IPS DF 6.9 (cell line): ENCODE measurements around the gene CFAP97.
A peak's percentile ranks its signal among the peaks of the same experiment; 100 is the strongest.
"Not testable (repeated sequence)": the region's sequence is repeated elsewhere in the genome, so short reads cannot be mapped to it uniquely, and the experiment has no call there.

Source experiments
- DNase-seq: peaks from one replicate; pipeline ENCODE4 v3.0.0-alpha.2; 2013; ENCODE audit warnings: low read depth, low spot score
- H3K27ac ChIP-seq: one replicate; pipeline ENCODE4 v1.5.1; 2013; ENCODE audit warnings: low read length, control low read depth
- H3K27me3 ChIP-seq: 2 replicates; pipeline ENCODE4 v1.6.1; 2013; ENCODE audit warnings: mild to moderate bottlenecking, low read length; ENCODE audit not compliant: control insufficient read depth, insufficient read depth
- H3K36me3 ChIP-seq: 2 replicates; pipeline ENCODE4 v1.6.1; 2013; ENCODE audit warnings: low read length; ENCODE audit not compliant: control insufficient read depth, insufficient read depth
- H3K4me1 ChIP-seq: 2 replicates; pipeline ENCODE4 v1.6.1; 2013; ENCODE audit warnings: low read length; ENCODE audit not compliant: control insufficient read depth, insufficient read depth
- H3K4me3 ChIP-seq: 2 replicates; pipeline ENCODE4 v1.5.1; 2013; ENCODE audit warnings: mild to moderate bottlenecking, low read length
- H3K9me3 ChIP-seq: 2 replicates; pipeline ENCODE4 v1.6.1; 2013; ENCODE audit warnings: low read length, inconsistent platforms; ENCODE audit not compliant: control insufficient read depth, insufficient read depth
- WGBS: extraction: QIAGEN DNeasy Blood & Tissue Kit; methylation state at CpG from one replicate; pipeline ENCODE4 v1.1.7; 2013; ENCODE audit warnings: mixed read lengths, missing lambda C conversion rate; ENCODE audit not compliant: insufficient read length, insufficient coverage; 5-methylcytosine and 5-hydroxymethylcytosine counted together

The CFAP97 gene

DNA sequence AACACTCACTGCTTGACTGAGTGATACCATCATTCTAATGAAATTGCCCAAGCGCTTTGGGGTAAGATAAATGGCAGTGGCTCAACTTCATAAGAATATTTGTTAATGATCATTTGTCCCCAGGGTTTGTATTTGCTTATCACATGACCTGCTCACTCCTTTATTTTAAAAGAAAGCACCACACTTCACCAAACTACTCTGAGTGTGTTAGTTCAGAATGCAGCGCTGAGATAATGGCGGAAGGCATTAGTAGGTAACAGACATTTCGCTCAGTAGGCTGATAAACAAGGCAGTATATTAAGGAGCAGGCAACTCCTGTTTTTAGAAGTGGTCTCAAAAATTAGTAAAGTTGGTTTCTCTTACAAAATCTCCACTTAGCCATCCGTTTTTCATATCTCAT is 7.2 kb upstream of the CFAP97 start:
- H3K4me3 ChIP-seq: peak overlapping the region; percentile 43; the same call in 1 of the 2 replicates
- no peak overlapping the region for H3K27ac ChIP-seq
- no peaks in the 10 kb centered on the region for H3K9me3 ChIP-seq
- no peaks in the 10 kb centered on the region for H3K36me3 ChIP-seq
- no peaks in the 10 kb centered on the region for H3K27me3 ChIP-seq
- DNase-seq: no peak
- H3K4me1 ChIP-seq: peaks cover 4% of the 10 kb centered on the region; the same call in 1 of the 2 replicates
- WGBS: no CpG with 5 or more reads among the region's 5 CpGs

DNA sequence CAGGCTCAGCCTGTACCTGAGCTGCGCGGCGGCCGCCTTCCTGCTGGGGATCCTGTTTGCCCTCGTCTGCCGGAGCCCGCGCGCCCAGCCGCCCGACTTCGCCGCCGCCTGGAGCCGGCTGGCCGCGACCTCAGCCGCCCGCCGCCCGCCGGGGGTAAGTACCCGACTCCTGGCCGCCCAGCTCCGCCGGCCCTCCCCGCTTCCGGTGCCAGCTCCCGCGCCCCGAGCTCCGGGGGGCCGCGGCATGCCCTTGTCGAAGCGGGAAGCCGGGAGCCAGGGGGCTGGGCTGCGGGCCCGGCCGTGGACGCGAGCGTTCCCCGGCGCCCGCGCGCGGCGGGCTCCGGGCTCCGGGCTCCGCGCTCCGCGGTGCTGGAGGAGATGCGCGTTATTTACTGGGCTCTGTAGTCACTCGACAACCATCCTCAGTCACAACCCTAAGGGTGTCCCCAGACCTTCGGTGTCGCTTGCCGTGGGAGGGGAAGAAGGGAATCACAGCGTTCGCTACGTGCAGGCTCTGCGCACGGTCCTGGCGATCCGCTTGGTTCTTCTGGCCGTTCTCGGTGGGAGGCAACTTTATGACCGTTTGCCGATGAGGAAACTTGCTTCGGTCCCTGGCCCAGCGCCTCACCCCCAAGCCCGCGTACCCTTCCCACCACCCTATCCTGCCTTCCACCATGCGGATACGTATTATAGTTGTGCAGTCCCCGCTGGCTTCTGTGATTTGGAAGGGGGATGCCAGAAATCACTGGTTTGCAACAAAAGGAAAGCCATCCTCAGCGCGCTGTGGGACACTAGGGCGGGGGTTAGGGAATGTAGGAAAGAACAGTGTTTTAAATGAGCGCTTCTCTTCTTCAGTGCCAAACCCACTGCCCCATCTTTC is 6.5 kb upstream of the CFAP97 start:
- H3K9me3 ChIP-seq: no peaks in the 10 kb centered on the region

DNA sequence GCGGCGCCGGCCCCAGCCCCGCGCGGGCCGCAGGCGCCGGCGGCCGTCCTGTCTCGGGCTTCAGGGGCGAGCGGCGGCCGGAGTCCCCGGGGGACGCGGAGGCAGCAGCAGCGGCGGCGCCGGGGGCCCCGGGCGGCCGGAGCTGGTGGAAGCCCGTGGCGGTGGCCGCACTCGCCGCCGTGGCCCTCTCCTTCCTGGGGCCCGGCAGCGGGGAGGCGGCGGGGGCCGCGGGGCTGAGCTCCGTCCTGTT is 6.0 kb upstream of the CFAP97 start:
- H3K4me1 ChIP-seq, H3K27ac ChIP-seq, DNase-seq, H3K9me3 ChIP-seq, H3K27me3 ChIP-seq, H3K36me3 ChIP-seq: not testable (repeated sequence)
- WGBS: no CpG with 5 or more reads among the region's 39 CpGs
- peak overlapping the region; percentile 43; the same call in 1 of the 2 replicates for H3K4me3 ChIP-seq

More for the DNA sequence above, 6.5 kb upstream of the CFAP97 start:
- Histone ChIP-seq H3K4me3 (peak overlapping the region; percentile 43; the same call in 1 of the 2 replicates), H3K36me3 (no peaks in the 10 kb centered on the region), H3K27ac (no peak overlapping the region), H3K4me1 (peaks cover 4% of the 10 kb centered on the region; the same call in 1 of the 2 replicates), H3K27me3 (no peaks in the 10 kb centered on the region)
- no peak for DNase-seq
- no CpG with 5 or more reads among the region's 84 CpGs for WGBS

DNA sequence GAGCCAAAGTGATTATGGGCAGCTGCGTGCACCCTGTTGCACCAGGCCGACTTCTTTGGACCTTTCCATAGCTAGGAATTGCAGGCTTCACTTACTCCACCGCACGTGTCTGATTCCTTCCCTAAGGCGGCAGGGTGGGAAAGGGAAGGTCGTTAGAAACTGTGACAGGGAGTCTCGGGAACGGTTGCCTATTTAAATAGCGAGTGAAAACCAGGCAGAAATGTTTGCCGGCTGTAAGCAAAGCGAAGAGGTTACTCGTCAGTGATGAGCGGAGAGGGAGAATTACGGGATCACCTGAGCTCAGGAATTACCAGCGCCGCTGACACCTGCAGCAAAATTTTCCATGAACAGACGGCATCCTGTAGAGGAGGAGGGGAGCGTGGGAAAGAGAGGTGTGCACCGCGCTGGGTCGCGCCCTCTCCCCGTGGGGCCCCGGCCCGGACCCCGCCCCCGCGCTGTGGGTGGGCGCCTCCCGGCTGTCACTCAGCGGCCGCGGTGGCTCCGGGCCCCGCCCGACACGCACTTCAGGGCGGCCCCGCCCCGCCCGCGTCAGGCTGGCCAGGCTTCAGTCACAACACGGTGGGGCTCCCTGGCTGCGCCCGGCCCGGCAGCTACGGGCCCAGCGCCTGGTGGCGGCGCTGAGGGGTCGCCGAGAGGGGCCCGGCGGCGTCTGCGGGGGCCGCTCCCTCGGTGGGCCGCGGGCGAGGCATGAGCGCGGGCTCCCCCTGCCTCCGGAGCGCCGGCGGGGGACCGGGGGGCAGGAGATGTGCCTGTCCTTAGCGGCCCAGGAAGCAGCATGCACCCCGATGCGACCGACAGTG is 5.4 kb upstream of the CFAP97 start, which contains the start of gene SNX25:
SNX25 (plus strand) TSS at position 568 of the 821 bp plus-strand sequence; CDS start at position 797, 229 bp downstream.
- Histone ChIP-seq H3K27ac (no peak within 1 kb of the TSS), H3K4me3 (peak within 1 kb of the TSS; percentile 43; the same call in 1 of the 2 replicates)
- DNase-seq: no peak

DNA sequence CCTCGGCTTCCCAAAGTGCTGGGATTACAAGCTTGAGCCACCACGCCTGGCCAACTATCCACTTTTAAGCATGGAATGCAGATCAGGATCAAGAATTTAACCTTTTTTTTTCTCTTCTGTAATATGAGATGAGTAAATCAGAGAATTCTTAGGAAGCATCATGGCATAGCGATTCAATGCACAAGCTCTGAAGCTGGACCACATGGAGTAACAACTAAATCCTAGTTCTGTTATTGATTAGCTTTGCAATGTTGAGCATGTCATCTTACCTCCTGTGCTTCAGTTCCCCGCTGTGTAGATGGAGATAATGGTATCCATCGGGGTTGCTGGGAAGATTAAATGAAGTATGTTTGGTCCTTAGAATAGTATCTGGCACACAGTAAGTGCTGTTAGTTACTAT is 3.7 kb upstream of the CFAP97 start:
- Histone ChIP-seq H3K4me3 (no peak overlapping the region), H3K27ac (no peak overlapping the region), H3K9me3 (no peaks in the 10 kb centered on the region), H3K36me3 (no peaks in the 10 kb centered on the region), H3K27me3 (no peaks in the 10 kb centered on the region), H3K4me1 (peaks cover 2% of the 10 kb centered on the region; the same call in 1 of the 2 replicates)
- DNase-seq: no peak
- WGBS: no CpG with 5 or more reads among the region's 5 CpGs

More for the DNA sequence above, 5.4 kb upstream of the CFAP97 start, which contains the start of gene SNX25:
- Histone ChIP-seq H3K9me3 (no peaks in the 10 kb centered on the region), H3K36me3 (no peaks in the 10 kb centered on the region), H3K4me1 (peaks cover 5% of the 10 kb centered on the region; the same call in 1 of the 2 replicates), H3K27me3 (no peaks in the 10 kb centered on the region)
- WGBS: no CpG with 5 or more reads among the region's 72 CpGs

DNA sequence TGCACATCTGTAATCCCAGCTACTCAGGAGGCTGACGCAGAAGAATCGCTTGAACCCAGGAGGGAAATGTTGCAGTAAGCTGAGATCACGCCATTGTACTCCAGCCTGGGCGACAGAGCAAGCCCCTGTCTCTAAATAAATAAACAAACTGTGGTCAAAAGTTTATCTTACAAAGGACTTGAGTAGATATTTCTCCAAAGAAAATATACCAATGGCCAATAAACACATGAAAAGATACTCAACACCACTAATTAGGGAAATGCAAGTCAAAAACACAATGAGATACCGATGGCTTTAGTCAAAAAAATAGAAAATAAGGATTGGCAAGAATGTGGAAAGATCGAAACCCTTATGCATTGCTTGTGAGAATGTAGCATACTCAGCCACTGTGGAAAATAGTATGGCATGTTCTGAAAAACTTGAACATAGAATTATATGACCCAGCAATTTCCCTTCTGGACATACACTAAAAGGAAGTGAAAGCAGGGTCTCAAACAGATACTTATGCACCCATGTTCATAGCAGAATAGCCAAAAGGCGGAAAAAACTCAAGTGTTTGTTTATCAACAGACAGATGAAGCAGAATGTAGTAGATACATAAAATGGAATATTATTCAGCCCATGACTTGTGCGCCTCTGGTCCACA is 2.0 kb upstream of the CFAP97 start:
- no peak overlapping the region for H3K4me3 ChIP-seq
- no peak for DNase-seq
- WGBS: no CpG with 5 or more reads among the region's 8 CpGs
- H3K4me1 ChIP-seq: 0 out of 2 replicates have a peak, but pooled peaks cover 2% of the 10 kb centered on the region
- H3K9me3 ChIP-seq: no peaks in the 10 kb centered on the region
- H3K36me3 ChIP-seq: no peaks in the 10 kb centered on the region
- no peaks in the 10 kb centered on the region for H3K27me3 ChIP-seq
- no peak overlapping the region for H3K27ac ChIP-seq

DNA sequence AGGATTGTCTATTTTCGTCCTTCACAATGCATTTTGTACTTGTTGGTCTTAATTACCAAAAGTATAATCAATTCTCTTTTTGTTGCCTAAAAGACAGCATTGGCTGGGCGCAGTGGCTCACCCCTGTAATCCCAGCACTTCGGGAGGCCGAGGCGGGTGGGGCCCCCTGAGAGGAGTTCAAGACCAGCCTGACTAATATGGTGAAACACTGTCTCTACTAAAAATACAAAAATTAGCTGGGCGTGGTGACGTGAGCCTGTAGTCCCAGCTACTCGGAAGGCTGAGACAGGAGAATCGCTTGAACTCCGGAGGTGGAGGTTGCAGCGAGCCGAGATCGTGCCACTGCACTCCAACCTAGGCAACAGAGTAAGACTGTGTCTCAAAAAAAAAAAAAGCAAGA is 1.3 kb upstream of the CFAP97 start:
- H3K27me3 ChIP-seq, H3K36me3 ChIP-seq, DNase-seq, H3K9me3 ChIP-seq, H3K4me3 ChIP-seq, H3K27ac ChIP-seq, H3K4me1 ChIP-seq: not testable (repeated sequence)
- WGBS: no CpG with 5 or more reads among the region's 13 CpGs

DNA sequence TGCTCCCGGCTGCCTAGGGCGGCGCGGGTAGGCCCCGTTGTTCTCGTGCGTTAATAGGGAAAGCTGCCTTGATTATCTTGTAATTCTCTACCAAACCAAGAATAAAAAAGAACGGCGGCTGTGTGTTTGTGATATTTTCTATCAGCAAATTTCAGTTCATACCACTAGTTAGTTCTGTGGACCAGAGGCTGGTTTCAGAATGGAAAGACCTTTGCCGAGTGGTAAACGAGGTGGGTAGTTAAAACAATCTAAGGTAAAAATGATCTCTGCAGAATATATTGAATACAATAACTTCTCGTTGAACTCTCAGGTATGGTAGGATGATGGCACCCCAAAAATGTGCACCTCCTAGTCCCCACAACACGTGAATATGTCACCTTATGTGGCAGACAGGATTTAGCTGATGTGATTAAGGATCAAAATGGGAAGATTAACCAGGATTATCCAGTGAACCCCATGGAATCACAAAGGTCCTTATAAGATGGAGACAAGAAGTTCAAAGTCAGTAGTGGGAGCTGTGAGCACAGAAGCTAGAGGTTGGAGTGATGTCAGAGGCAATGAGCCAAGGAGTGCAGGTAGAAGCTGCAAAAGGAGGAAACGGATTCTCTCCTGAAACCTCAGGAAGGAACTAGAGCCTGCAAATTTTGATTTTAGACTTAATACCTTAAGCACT is 574 bp upstream of the CFAP97 start:
- no peak overlapping the region for H3K27ac ChIP-seq
- H3K4me1 ChIP-seq: 0 out of 2 replicates have a peak, but pooled peaks cover 2% of the 10 kb centered on the region
- WGBS: no CpG with 5 or more reads among the region's 14 CpGs
- no peak for DNase-seq
- H3K4me3 ChIP-seq: peak overlapping the region; percentile 60; the same call in 1 of the 2 replicates
- H3K9me3 ChIP-seq: no peaks in the 10 kb centered on the region
- no peaks in the 10 kb centered on the region for H3K36me3 ChIP-seq
- no peaks in the 10 kb centered on the region for H3K27me3 ChIP-seq

DNA sequence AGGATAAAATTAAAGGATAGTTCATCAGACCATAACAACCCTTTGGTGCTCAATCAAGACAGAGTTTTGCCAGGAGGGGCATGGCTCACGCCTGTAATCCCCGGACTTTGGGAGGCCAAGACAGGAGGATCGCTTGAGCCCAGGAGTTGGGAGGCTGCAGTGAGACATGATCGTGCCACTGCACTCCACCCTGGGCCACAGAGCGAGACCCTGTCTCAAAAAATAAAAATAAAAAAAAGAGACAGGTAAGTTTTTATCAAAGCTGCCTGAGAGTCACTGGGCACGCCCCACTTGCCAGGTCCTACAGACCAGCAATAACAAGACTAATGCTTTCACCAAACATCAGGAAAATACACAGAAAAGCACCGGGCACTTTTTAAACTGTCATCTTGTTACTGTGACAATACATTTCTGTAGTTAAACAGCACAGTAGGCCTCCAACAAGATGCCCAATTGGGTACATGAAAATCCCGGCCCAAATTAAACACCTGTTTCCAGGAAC is 765 bp downstream of the CFAP97 start:
- H3K36me3 ChIP-seq: no peaks in the 10 kb centered on the region
- no peak overlapping the region for H3K27ac ChIP-seq
- no peaks in the 10 kb centered on the region for H3K27me3 ChIP-seq
- H3K4me1 ChIP-seq: 0 out of 2 replicates have a peak, but pooled peaks cover 2% of the 10 kb centered on the region
- no peak for DNase-seq
- WGBS: no CpG with 5 or more reads among the region's 8 CpGs
- H3K4me3 ChIP-seq: peak overlapping the region; percentile 60; the same call in 1 of the 2 replicates
- no peaks in the 10 kb centered on the region for H3K9me3 ChIP-seq
